ENCODE measurements around the gene GORASP2.

Gene GORASP2

GRCh38 chr2:170924969-170925368 is 4.1 kb upstream of the GORASP2 start:
- TF ChIP-seq OSR1 (CRISPR knock-in tag; IDR thresholded peaks at IDR 0.05) (no peak), CREB5 (CRISPR knock-in tag; IDR thresholded peaks at IDR 0.05; ENCODE audit: low read depth) (no peak), ISL1 (CRISPR knock-in tag; IDR thresholded peaks at IDR 0.05) (no peak), TOX (CRISPR knock-in tag; IDR thresholded peaks at IDR 0.05; ENCODE audit: borderline replicate concordance) (no peak), CSDC2 (CRISPR knock-in tag; IDR thresholded peaks at IDR 0.05) (no peak), CSRNP3 (CRISPR knock-in tag; IDR thresholded peaks at IDR 0.05) (no peak), POU6F1 (CRISPR knock-in tag; IDR thresholded peaks at IDR 0.05; ENCODE audit: borderline replicate concordance, low read depth) (no peak), ZNF70 (CRISPR knock-in tag; IDR thresholded peaks at IDR 0.05) (no peak), ZNF8 (CRISPR knock-in tag; IDR thresholded peaks at IDR 0.05) (no peak), ESRRG (CRISPR knock-in tag; IDR thresholded peaks at IDR 0.05) (no peak), TSHZ2 (CRISPR knock-in tag; IDR thresholded peaks at IDR 0.05) (no peak)
- ATAC-seq: no peak

- no peak for ATAC-seq
- TF ChIP-seq TCF4 (CRISPR knock-in tag; IDR thresholded peaks at IDR 0.05; ENCODE audit: borderline replicate concordance): no peak
- TF ChIP-seq TSHZ2 (CRISPR knock-in tag; IDR thresholded peaks at IDR 0.05): no peak
- no peak for TF ChIP-seq ISL1 (CRISPR knock-in tag; IDR thresholded peaks at IDR 0.05)
- no peak for TF ChIP-seq ZNF70 (CRISPR knock-in tag; IDR thresholded peaks at IDR 0.05)
- TF ChIP-seq ZC3H10 (CRISPR knock-in tag; IDR thresholded peaks at IDR 0.05): no peak
- no peak for TF ChIP-seq POU6F1 (CRISPR knock-in tag; IDR thresholded peaks at IDR 0.05; ENCODE audit: borderline replicate concordance, low read depth)
- no peak for TF ChIP-seq CSRNP3 (CRISPR knock-in tag; IDR thresholded peaks at IDR 0.05)
- no peak for TF ChIP-seq BACH2 (CRISPR knock-in tag; IDR thresholded peaks at IDR 0.05; ENCODE audit: borderline replicate concordance)
- no peak for TF ChIP-seq GLIS3 (CRISPR knock-in tag; IDR thresholded peaks at IDR 0.05)
- TF ChIP-seq PATZ1 (CRISPR knock-in tag; IDR thresholded peaks at IDR 0.05; ENCODE audit: borderline replicate concordance): no peak
- no peak for TF ChIP-seq ZNF8 (CRISPR knock-in tag; IDR thresholded peaks at IDR 0.05)
- no peak for TF ChIP-seq OSR1 (CRISPR knock-in tag; IDR thresholded peaks at IDR 0.05)
- TF ChIP-seq ARNTL (CRISPR knock-in tag; IDR thresholded peaks at IDR 0.05; ENCODE audit: borderline replicate concordance, low read depth): no peak
- TF ChIP-seq ZNF565 (CRISPR knock-in tag; conservative IDR thresholded peaks at IDR 0.05; ENCODE audit: low read depth): no peak
- no peak for TF ChIP-seq SNAI2 (CRISPR knock-in tag; IDR thresholded peaks at IDR 0.05)
- no peak for TF ChIP-seq ESRRG (CRISPR knock-in tag; IDR thresholded peaks at IDR 0.05)
Measured at GRCh38 chr2:170925923-170926322, 3.1 kb upstream of the GORASP2 start.
